B cell (primary cell): ENCODE data around the gene PHLPP2. TPM values are rescaled to one million over a fixed set of nuclear protein-coding genes. Genes with fewer than 3 reads are reported as not detected.

Experiments used
- ATAC-seq: fragments of 200-7000 bp; cut with Tn5 transposase; one replicate; pipeline ENCODE4 v1.10.0; 2021; ENCODE audit warnings: low read depth, mild to moderate bottlenecking, moderate number of reproducible peaks, moderate library complexity
- CTCF ChIA-PET: fragments of 350-600 bp; sonication (Branson Sonifier 250); formaldehyde crosslinking; loops from one replicate; lab custom pipeline; 2021; ENCODE audit warnings: antibody characterized with exemption, inconsistent platforms; lab: Charles Lee
- POLR2A ChIA-PET: fragments of 350-600 bp; sonication (Branson Sonifier 250); formaldehyde crosslinking; loops from one replicate; lab custom pipeline; 2021; ENCODE audit warnings: antibody characterized with exemption; lab: Charles Lee
- DNase-seq: peaks from one replicate; pipeline ENCODE4 v3.0.0; 2013
- H2AFZ ChIP-seq: 2 replicates; pipeline ENCODE4 v1.6.1; 2012; ENCODE audit warnings: mild to moderate bottlenecking, low read depth, low read length; ENCODE audit not compliant: insufficient read depth, poor library complexity, severe bottlenecking
- H3K27ac ChIP-seq, 2 donors: 1 replicate in 1 of 2; 2 replicates in 1 of 2; pipeline ENCODE4 v1.5.1; 2012 to 2013; ENCODE audit warnings: low read length in 2 of 2, mild to moderate bottlenecking in 2 of 2, moderate library complexity in 1 of 2
- H3K27me3 ChIP-seq, 4 experiments: fragments of 200-600 bp in 1 of 4; sonication (generic) in 1 of 4; replicated peaks in 1 of 4; 1 replicate in 2 of 4; 2 replicates in 2 of 4; pipeline versions ENCODE4 v1.6.1 to v1.7.0; 2013 to 2016; ENCODE audit warnings: low read length in 3 of 4, mild to moderate bottlenecking in 2 of 4, mixed read lengths in 1 of 4, moderate library complexity in 1 of 4; ENCODE audit not compliant: insufficient read depth in 4 of 4, control insufficient read depth in 3 of 4; ENCODE audit errors: control extremely low read depth in 1 of 4
- H3K36me3 ChIP-seq, 2 experiments: replicated peaks in 1 of 2; 1 replicate in 1 of 2; 2 replicates in 1 of 2; pipeline versions ENCODE4 v1.6.1 to v1.7.1; 2013; ENCODE audit warnings: low read length in 1 of 2; ENCODE audit not compliant: insufficient read depth in 2 of 2, control insufficient read depth in 1 of 2; ENCODE audit errors: control extremely low read depth in 1 of 2, extremely low read depth in 1 of 2
- H3K4me1 ChIP-seq, 2 donors: fragments of 200-600 bp in 1 of 2; sonication (generic) in 1 of 2; 1 replicate in 1 of 2; 2 replicates in 1 of 2; pipeline versions ENCODE4 v1.5.1 to v1.6.1; 2013 to 2017; ENCODE audit warnings: low read length in 2 of 2; ENCODE audit not compliant: control insufficient read depth in 2 of 2, insufficient read depth in 2 of 2
- H3K4me2 ChIP-seq: replicated peaks from 2 replicates; pipeline ENCODE3; 2012; ENCODE audit warnings: mild to moderate bottlenecking, low read depth, low read length; ENCODE audit not compliant: poor library complexity, severe bottlenecking
- H3K4me3 ChIP-seq, 5 experiments: fragments of 200-600 bp in 1 of 5; sonication (generic) in 1 of 5; 1 replicate in 3 of 5; 2 replicates in 2 of 5; pipeline versions ENCODE4 v1.5.1 to v1.7.0; 2011 to 2016; ENCODE audit warnings: low read length in 4 of 5, mild to moderate bottlenecking in 4 of 5, low read depth in 2 of 5, control low read depth in 1 of 5, moderate library complexity in 1 of 5; ENCODE audit not compliant: insufficient read depth in 1 of 5; ENCODE audit errors: control extremely low read depth in 1 of 5, extremely low read depth in 1 of 5
- H3K79me2 ChIP-seq: fragments of 200-600 bp; sonication (generic); one replicate; pipeline ENCODE4 v1.6.0; 2016; ENCODE audit warnings: low read length; ENCODE audit not compliant: control insufficient read depth, insufficient read depth
- H3K9ac ChIP-seq: fragments of 200-600 bp; sonication (generic); 2 replicates; pipeline ENCODE4 v1.6.1; 2017; ENCODE audit warnings: mild to moderate bottlenecking, low read length, moderate library complexity
- H3K9me3 ChIP-seq, 3 donors: one replicate each; pipeline versions ENCODE4 v1.6.1 to v1.7.1; 2013; ENCODE audit warnings: low read length in 2 of 3; ENCODE audit not compliant: control insufficient read depth in 2 of 3, insufficient read depth in 1 of 3; ENCODE audit errors: control extremely low read depth in 1 of 3
- H4K20me1 ChIP-seq: 2 replicates; pipeline ENCODE4 v1.6.0; 2012; ENCODE audit warnings: mild to moderate bottlenecking, low read length; ENCODE audit not compliant: insufficient read depth, control insufficient read depth, poor library complexity, severe bottlenecking
- H3K27ac Mint-ChIP-seq: one replicate; pipeline ENCODE4 v1.8.0; 2021; ENCODE audit warnings: mixed read lengths
- H3K27me3 Mint-ChIP-seq: one replicate; pipeline ENCODE4 v1.8.0; 2021; ENCODE audit warnings: mixed read lengths
- H3K4me1 Mint-ChIP-seq: one replicate; pipeline ENCODE4 v1.8.0; 2021; ENCODE audit warnings: mixed read lengths
- H3K4me3 Mint-ChIP-seq: one replicate; pipeline ENCODE4 v1.8.0; 2021; ENCODE audit warnings: mixed read lengths
- H3K9me3 Mint-ChIP-seq: one replicate; pipeline ENCODE4 v1.8.0; 2022; ENCODE audit warnings: mixed read lengths; ENCODE audit not compliant: insufficient read depth
- EZH2 ChIP-seq: IDR thresholded peaks from 2 replicates; pipeline ENCODE4 v1.6.1; 2012; ENCODE audit warnings: borderline replicate concordance, low read depth, mild to moderate bottlenecking, moderate library complexity, low read length; ENCODE audit not compliant: insufficient read depth, poor library complexity, severe bottlenecking
- WGBS: methylation state at CpG from one replicate; pipeline ENCODE4 v1.1.5; 2013; ENCODE audit warnings: missing lambda C conversion rate; ENCODE audit not compliant: insufficient coverage; 5-methylcytosine and 5-hydroxymethylcytosine counted together
- intact Hi-C: fragments of 100-400 bp; cut with micrococcal nuclease; formaldehyde crosslinking; loops from one replicate; pipeline ENCODE4 v1.10.0; 2022
- polyA plus RNA-seq: library from polyadenylated mRNA; depleted of rRNA; stranded (reverse); fragments of >200 nt; gene quantifications from 2 replicates; pipeline ENCODE4 v1.2.3, GENCODE V29; 2012
- total RNA-seq, 2 donors: library from RNA; stranded (reverse); fragments of 120-200 nt in 1 of 2; gene quantifications; 1 replicate in 1 of 2; 2 replicates in 1 of 2; pipeline versions ENCODE4 v1.2.3 to v1.2.4, GENCODE V29; 2013 to 2022
- TF ChIP-seq, protein P1 (sequence below): fragments of 200-600 bp; IDR thresholded peaks from one replicate; pipeline ENCODE4 v1.8.0; 2022; ENCODE audit warnings: antibody characterized with exemption, mild to moderate bottlenecking

PHLPP2 gene
- total and polyA plus RNA-seq, 2 donors (not counting 1 experiment from before 2014, with no cell fraction given): 7.2 to 16.1 TPM

DNA sequence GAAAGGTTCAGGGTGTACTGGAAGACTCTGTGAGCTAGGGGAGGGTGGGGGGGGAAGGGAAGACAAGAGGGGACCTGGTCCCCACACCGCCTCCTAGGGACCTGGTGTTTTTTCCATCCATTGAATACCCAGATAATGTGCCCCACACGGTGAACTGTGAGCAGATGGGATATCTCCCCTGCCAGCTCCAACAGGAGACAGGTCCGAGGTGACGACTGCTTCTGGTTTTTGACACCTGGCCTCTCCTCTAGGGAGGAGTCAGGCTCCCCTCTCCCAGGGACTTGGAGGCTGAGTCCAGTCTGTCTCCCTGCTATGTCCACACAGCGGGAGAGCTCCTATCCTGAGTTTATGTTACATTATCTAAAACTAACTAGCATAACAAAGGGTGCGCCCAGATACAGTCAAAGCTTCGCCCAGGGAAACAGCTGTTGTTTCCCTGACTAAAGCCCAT lies 96.7 kb downstream of the PHLPP2 start:
- H3K9me3 Mint-ChIP-seq: no peaks in the 10 kb centered on the region
- Histone ChIP-seq H3K4me1 (peaks cover 16 to 17% of the 10 kb centered on the region in 2 donors), H2AFZ (no peak overlapping the region), H4K20me1 (no peaks in the 10 kb centered on the region), H3K79me2 (no peaks in the 10 kb centered on the region), H3K9ac (no peak overlapping the region), H3K4me3 (no peak overlapping the region), H3K36me3 (no peaks in the 10 kb centered on the region), H3K27me3 (peaks cover 0 to 29% (median 23%) of the 10 kb centered on the region in 4 experiments), H3K4me2 (no peak overlapping the region), H3K9me3 (peaks cover 0 to 4% (median 0%) of the 10 kb centered on the region in 3 donors), H3K27ac (no peak overlapping the region)
- H3K27me3 Mint-ChIP-seq: no peaks in the 10 kb centered on the region
- TF ChIP-seq EZH2: no peak
- TF ChIP-seq, protein P1, sequence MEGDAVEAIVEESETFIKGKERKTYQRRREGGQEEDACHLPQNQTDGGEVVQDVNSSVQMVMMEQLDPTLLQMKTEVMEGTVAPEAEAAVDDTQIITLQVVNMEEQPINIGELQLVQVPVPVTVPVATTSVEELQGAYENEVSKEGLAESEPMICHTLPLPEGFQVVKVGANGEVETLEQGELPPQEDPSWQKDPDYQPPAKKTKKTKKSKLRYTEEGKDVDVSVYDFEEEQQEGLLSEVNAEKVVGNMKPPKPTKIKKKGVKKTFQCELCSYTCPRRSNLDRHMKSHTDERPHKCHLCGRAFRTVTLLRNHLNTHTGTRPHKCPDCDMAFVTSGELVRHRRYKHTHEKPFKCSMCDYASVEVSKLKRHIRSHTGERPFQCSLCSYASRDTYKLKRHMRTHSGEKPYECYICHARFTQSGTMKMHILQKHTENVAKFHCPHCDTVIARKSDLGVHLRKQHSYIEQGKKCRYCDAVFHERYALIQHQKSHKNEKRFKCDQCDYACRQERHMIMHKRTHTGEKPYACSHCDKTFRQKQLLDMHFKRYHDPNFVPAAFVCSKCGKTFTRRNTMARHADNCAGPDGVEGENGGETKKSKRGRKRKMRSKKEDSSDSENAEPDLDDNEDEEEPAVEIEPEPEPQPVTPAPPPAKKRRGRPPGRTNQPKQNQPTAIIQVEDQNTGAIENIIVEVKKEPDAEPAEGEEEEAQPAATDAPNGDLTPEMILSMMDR: no peak
- POLR2A ChIA-PET: no interaction called here
- no peak for DNase-seq
- CTCF ChIA-PET: interaction anchor here (1.1 to 1.9 kb wide), 2 partner anchors 17 to 42 kb away, joined by 3 to 9 read pairs; no protein-coding TSS in a partner anchor
- H3K4me3 Mint-ChIP-seq: peak overlapping the region; percentile 7
- intact Hi-C loops: no loop called here
- H3K27ac Mint-ChIP-seq: no peak overlapping the region
- peaks cover 3% of the 10 kb centered on the region for H3K4me1 Mint-ChIP-seq
- 87% methylated on average over 6 of the region's 7 CpGs for WGBS
- ATAC-seq: no peak

GRCh38 chr16:71626858-71627213 lies 97.7 kb downstream of the PHLPP2 start:
- Histone ChIP-seq H3K4me1 (peaks cover 16 to 20% of the 10 kb centered on the region in 2 donors), H3K9ac (peak overlapping the region; percentile 66), H4K20me1 (no peaks in the 10 kb centered on the region), H2AFZ (peak overlapping the region; percentile 69), H3K9me3 (peaks cover 0 to 4% (median 0%) of the 10 kb centered on the region in 3 donors), H3K36me3 (no peaks in the 10 kb centered on the region), H3K27ac (no peak overlapping the region), H3K27me3 (peaks cover 0 to 29% (median 23%) of the 10 kb centered on the region in 4 experiments), H3K4me2 (peak overlapping the region; percentile 95), H3K4me3 (peak overlapping the region in 4 of 5 experiments; percentile 13 to 64 (median 56)), H3K79me2 (no peaks in the 10 kb centered on the region)
- intact Hi-C loops: no loop called here
- ATAC-seq (no peak), DNase-seq (peak; percentile 33)
- no peaks in the 10 kb centered on the region for H3K9me3 Mint-ChIP-seq
- H3K27ac Mint-ChIP-seq: no peak overlapping the region
- H3K27me3 Mint-ChIP-seq: peaks cover 5% of the 10 kb centered on the region
- 8% methylated on average over 4 of the region's 13 CpGs for WGBS
- H3K4me1 Mint-ChIP-seq: peaks cover 8% of the 10 kb centered on the region
- ChIA-PET POLR2A (interaction anchor here (0.7 kb wide), 1 partner anchor 78 kb away, joined by 3 read pairs; no protein-coding TSS in a partner anchor), CTCF (no interaction called here)
- TF ChIP-seq EZH2: no peak
- TF ChIP-seq, protein P1: no peak
- H3K4me3 Mint-ChIP-seq: peak overlapping the region; percentile 80
